HepG2 (cell line): ENCODE results near the gene SAC3D1. TPM values are rescaled to one million over a fixed set of nuclear protein-coding genes. Genes with fewer than 3 reads are reported as not detected.

Experiments used
- GLI4 ChIP-seq: sonication (generic); formaldehyde crosslinking; IDR thresholded peaks from 2 replicates; pipeline ENCODE4 v1.5.1; 2020; ENCODE audit warnings: missing genetic modification reagents, mild to moderate bottlenecking, moderate library complexity, borderline replicate concordance
- IRF2 ChIP-seq: IDR thresholded peaks from 2 replicates; pipeline ENCODE4 v1.6.1; 2018; ENCODE audit warnings: missing genetic modification reagents, missing compliant biosample characterization
- MAFK ChIP-seq, 2 experiments: IDR thresholded peaks in 1 of 2; conservative IDR thresholded peaks in 1 of 2; 2 replicates each; pipeline ENCODE4 v1.6.1; 2011; ENCODE audit warnings: improper control_type of control experiment in 2 of 2, low read length in 2 of 2
- MED1 ChIP-seq: sonication (generic); formaldehyde crosslinking; IDR thresholded peaks from 2 replicates; pipeline ENCODE4 v1.4.0; 2020; ENCODE audit warnings: missing genetic modification reagents
- MIER3 ChIP-seq: IDR thresholded peaks from 2 replicates; pipeline ENCODE4 v1.6.1; 2016; ENCODE audit warnings: missing compliant biosample characterization, borderline replicate concordance
- NFE2L2 ChIP-seq: fragments of 150-350 bp; IDR thresholded peaks from 2 replicates; pipeline ENCODE4 v1.6.1; 2014; ENCODE audit warnings: low read length
- POLR2AphosphoS5 ChIP-seq: IDR thresholded peaks from 2 replicates; pipeline ENCODE4 v1.6.1; 2012; ENCODE audit warnings: low read depth, low read length
- POLR2G ChIP-seq: fragments of 200-400 bp; formaldehyde crosslinking; IDR thresholded peaks from 2 replicates; pipeline ENCODE4 v1.6.1; 2018; ENCODE audit warnings: mild to moderate bottlenecking, low read depth, low read length, moderate library complexity
- SPEN ChIP-seq: sonication (generic); formaldehyde crosslinking; IDR thresholded peaks from 2 replicates; pipeline ENCODE4 v1.5.1; 2020; ENCODE audit warnings: low read depth, mild to moderate bottlenecking, missing genetic modification reagents
- XRCC5 ChIP-seq: fragments of 200-400 bp; formaldehyde crosslinking; optimal IDR thresholded peaks from 2 replicates; pipeline ENCODE3; 2017; ENCODE audit warnings: mild to moderate bottlenecking, low read length
- ZFYVE20 ChIP-seq: sonication (generic); formaldehyde crosslinking; IDR thresholded peaks from 2 replicates; pipeline ENCODE4 v1.8.0; 2023; ENCODE audit warnings: low read depth, mild to moderate bottlenecking, moderate library complexity, missing genetic modification reagents, borderline replicate concordance
- ZNF24 ChIP-seq: fragments of 450-650 bp; IDR thresholded peaks from 2 replicates; pipeline ENCODE4 v1.6.1; 2017; ENCODE audit warnings: antibody characterized with exemption, mild to moderate bottlenecking
- ZNF292 ChIP-seq: sonication (generic); formaldehyde crosslinking; IDR thresholded peaks from 2 replicates; pipeline ENCODE4 v1.8.1; 2022; ENCODE audit warnings: mild to moderate bottlenecking, low read depth, missing genetic modification reagents, borderline replicate concordance
- ZNF3 ChIP-seq: IDR thresholded peaks from 2 replicates; pipeline ENCODE4 v1.7.0; 2017; ENCODE audit warnings: inconsistent platforms
- ZNF709 ChIP-seq: sonication (generic); formaldehyde crosslinking; IDR thresholded peaks from 2 replicates; pipeline ENCODE4 v1.5.0; 2020; ENCODE audit warnings: mild to moderate bottlenecking, missing genetic modification reagents
- polyA plus RNA-seq, 8 experiments: library from polyadenylated mRNA; depleted of rRNA in 3 of 8; stranded (reverse) in 7 of 8; unstranded in 1 of 8; fragments of >200 nt; fragmentation: Illumina TruSeq in 4 of 8; extraction: Trizol in 4 of 8; gene quantifications; 2 replicates each; pipeline versions ENCODE4 v1.2.1 to v1.2.3, GENCODE V29; 2011 to 2016; ENCODE audit warnings: low read depth in 4 of 8, missing spikeins in 1 of 8, mixed read lengths in 1 of 8; ENCODE audit not compliant: insufficient read depth in 1 of 8
- total RNA-seq, 5 experiments: library from RNA; depleted of rRNA; stranded (reverse); fragments of >200 nt; fragmentation: Illumina TruSeq; extraction: Trizol; gene quantifications; 2 replicates each; pipeline ENCODE4 v1.2.3, GENCODE V29; 2016; ENCODE audit warnings: low read depth in 1 of 5
- TF ChIP-seq, protein P1 (sequence below): sonication (generic); formaldehyde crosslinking; IDR thresholded peaks from 2 replicates; pipeline ENCODE4 v1.5.0; 2020; ENCODE audit warnings: mild to moderate bottlenecking, missing genetic modification reagents
- TF ChIP-seq, protein P2 (sequence below): sonication (generic); formaldehyde crosslinking; IDR thresholded peaks from 2 replicates; pipeline ENCODE4 v1.5.0; 2020; ENCODE audit warnings: mild to moderate bottlenecking, missing genetic modification reagents
- TF ChIP-seq, protein P3 (sequence below): sonication (generic); formaldehyde crosslinking; IDR thresholded peaks from 2 replicates; pipeline ENCODE4 v1.4.0; 2020; ENCODE audit warnings: mild to moderate bottlenecking, missing genetic modification reagents
- TF ChIP-seq, protein P4 (sequence below): sonication (generic); formaldehyde crosslinking; IDR thresholded peaks from 2 replicates; pipeline ENCODE4 v1.4.0; 2020; ENCODE audit warnings: low read depth, mild to moderate bottlenecking, missing genetic modification reagents
- TF ChIP-seq, protein P5 (sequence below): sonication (generic); formaldehyde crosslinking; IDR thresholded peaks from 2 replicates; pipeline ENCODE4 v1.4.0; 2020; ENCODE audit warnings: missing genetic modification reagents
- TF ChIP-seq, protein P6 (sequence below): IDR thresholded peaks from 2 replicates; pipeline ENCODE4 v1.6.1; 2016; ENCODE audit warnings: missing genetic modification reagents, missing compliant biosample characterization

SAC3D1 gene
- total and polyA plus RNA-seq, 2 of the 13 experiments (the other 11 are each of a cell fraction or from before 2014, with no cell fraction given): 7.4 to 36.3 TPM

DNA sequence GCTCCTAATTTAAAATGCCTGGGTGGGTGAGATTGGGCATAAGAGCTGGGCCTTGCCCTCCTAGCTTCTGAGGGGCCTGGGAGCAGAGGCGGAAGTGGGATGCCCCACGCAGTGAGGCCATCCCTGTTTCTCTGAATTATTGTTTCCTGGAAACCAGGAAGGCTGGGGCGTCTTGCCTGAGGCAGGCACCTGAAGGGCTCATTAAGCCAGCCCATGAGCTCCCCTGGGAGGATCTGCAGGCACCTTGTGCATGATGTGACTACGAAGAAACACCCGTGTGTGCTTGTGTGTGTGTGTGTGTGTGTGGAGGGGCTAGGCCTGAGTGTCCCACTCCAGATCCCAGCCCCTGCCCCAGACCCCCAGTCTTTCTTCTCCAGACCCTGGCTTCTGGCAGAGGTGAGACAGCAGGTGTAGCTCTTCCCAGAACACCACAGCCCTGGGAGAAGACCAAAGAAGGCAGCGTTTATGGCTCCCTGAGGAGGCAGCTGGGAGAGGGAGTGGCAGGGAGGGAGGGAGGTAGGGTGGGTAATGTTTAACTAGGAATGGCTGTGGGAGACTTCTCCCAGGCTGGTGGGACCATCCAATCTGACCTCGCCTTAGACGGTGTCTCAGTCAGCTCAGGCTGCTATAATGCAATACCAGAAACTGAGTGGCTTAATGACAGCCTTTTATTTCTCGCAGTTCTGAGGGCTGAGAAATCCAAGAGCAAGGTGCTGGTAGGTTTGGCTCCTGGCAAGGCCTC is 42.1 kb upstream of the SAC3D1 start (continued):
- TF ChIP-seq, protein P1, sequence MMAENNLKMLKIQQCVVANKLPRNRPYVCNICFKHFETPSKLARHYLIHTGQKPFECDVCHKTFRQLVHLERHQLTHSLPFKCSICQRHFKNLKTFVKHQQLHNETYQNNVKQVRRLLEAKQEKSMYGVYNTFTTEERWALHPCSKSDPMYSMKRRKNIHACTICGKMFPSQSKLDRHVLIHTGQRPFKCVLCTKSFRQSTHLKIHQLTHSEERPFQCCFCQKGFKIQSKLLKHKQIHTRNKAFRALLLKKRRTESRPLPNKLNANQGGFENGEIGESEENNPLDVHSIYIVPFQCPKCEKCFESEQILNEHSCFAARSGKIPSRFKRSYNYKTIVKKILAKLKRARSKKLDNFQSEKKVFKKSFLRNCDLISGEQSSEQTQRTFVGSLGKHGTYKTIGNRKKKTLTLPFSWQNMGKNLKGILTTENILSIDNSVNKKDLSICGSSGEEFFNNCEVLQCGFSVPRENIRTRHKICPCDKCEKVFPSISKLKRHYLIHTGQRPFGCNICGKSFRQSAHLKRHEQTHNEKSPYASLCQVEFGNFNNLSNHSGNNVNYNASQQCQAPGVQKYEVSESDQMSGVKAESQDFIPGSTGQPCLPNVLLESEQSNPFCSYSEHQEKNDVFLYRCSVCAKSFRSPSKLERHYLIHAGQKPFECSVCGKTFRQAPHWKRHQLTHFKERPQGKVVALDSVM (CRISPR knock-in tag): peak; percentile 49
- TF ChIP-seq ZNF292 (CRISPR knock-in tag): 0 out of 2 replicates have a peak, but pooled peaks have one; percentile 24
- TF ChIP-seq XRCC5: peak; percentile 25
- TF ChIP-seq MAFK (conservative IDR thresholded peaks at IDR 0.05 in 1 of 2, IDR thresholded peaks at IDR 0.05 in 1 of 2; ENCODE audit: low read length in 2 of 2): no peak
- TF ChIP-seq ZNF3 (CRISPR knock-in tag): peak; percentile 87
- TF ChIP-seq POLR2AphosphoS5: peak; percentile 64
- TF ChIP-seq, protein P2, sequence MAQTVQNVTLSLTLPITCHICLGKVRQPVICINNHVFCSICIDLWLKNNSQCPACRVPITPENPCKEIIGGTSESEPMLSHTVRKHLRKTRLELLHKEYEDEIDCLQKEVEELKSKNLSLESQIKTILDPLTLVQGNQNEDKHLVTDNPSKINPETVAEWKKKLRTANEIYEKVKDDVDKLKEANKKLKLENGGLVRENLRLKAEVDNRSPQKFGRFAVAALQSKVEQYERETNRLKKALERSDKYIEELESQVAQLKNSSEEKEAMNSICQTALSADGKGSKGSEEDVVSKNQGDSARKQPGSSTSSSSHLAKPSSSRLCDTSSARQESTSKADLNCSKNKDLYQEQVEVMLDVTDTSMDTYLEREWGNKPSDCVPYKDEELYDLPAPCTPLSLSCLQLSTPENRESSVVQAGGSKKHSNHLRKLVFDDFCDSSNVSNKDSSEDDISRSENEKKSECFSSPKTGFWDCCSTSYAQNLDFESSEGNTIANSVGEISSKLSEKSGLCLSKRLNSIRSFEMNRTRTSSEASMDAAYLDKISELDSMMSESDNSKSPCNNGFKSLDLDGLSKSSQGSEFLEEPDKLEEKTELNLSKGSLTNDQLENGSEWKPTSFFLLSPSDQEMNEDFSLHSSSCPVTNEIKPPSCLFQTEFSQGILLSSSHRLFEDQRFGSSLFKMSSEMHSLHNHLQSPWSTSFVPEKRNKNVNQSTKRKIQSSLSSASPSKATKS (CRISPR knock-in tag): 0 out of 2 replicates have a peak, but pooled peaks have one; percentile 47
- TF ChIP-seq GLI4 (CRISPR knock-in tag): no peak
- TF ChIP-seq, protein P3, sequence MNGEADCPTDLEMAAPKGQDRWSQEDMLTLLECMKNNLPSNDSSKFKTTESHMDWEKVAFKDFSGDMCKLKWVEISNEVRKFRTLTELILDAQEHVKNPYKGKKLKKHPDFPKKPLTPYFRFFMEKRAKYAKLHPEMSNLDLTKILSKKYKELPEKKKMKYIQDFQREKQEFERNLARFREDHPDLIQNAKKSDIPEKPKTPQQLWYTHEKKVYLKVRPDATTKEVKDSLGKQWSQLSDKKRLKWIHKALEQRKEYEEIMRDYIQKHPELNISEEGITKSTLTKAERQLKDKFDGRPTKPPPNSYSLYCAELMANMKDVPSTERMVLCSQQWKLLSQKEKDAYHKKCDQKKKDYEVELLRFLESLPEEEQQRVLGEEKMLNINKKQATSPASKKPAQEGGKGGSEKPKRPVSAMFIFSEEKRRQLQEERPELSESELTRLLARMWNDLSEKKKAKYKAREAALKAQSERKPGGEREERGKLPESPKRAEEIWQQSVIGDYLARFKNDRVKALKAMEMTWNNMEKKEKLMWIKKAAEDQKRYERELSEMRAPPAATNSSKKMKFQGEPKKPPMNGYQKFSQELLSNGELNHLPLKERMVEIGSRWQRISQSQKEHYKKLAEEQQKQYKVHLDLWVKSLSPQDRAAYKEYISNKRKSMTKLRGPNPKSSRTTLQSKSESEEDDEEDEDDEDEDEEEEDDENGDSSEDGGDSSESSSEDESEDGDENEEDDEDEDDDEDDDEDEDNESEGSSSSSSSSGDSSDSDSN (CRISPR knock-in tag): peak; percentile 37
- TF ChIP-seq, protein P4, sequence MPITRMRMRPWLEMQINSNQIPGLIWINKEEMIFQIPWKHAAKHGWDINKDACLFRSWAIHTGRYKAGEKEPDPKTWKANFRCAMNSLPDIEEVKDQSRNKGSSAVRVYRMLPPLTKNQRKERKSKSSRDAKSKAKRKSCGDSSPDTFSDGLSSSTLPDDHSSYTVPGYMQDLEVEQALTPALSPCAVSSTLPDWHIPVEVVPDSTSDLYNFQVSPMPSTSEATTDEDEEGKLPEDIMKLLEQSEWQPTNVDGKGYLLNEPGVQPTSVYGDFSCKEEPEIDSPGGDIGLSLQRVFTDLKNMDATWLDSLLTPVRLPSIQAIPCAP (CRISPR knock-in tag): no peak
- TF ChIP-seq MIER3 (CRISPR knock-in tag): no peak; the same call in 1 of the 2 replicates
- TF ChIP-seq, protein P5, sequence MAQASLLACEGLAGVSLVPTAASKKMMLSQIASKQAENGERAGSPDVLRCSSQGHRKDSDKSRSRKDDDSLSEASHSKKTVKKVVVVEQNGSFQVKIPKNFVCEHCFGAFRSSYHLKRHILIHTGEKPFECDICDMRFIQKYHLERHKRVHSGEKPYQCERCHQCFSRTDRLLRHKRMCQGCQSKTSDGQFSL: no peak
- 0 out of 2 replicates have a peak, but pooled peaks have one; percentile 27 for TF ChIP-seq ZNF709 (CRISPR knock-in tag)
- TF ChIP-seq IRF2 (CRISPR knock-in tag): 0 out of 2 replicates have a peak, but pooled peaks have one; percentile 29
- TF ChIP-seq NFE2L2: no peak
- TF ChIP-seq ZNF24: no peak
- TF ChIP-seq, protein P6, sequence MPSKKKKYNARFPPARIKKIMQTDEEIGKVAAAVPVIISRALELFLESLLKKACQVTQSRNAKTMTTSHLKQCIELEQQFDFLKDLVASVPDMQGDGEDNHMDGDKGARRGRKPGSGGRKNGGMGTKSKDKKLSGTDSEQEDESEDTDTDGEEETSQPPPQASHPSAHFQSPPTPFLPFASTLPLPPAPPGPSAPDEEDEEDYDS (CRISPR knock-in tag): peak; percentile 45; the same call in 1 of the 2 replicates
- 0 out of 2 replicates have a peak, but pooled peaks have one; percentile 23 for TF ChIP-seq MED1
- peak; percentile 12; the same call in 1 of the 2 replicates for TF ChIP-seq SPEN (CRISPR knock-in tag)
- TF ChIP-seq ZFYVE20 (CRISPR knock-in tag): no peak
- 0 out of 2 replicates have a peak, but pooled peaks have one; percentile 28 for TF ChIP-seq POLR2G
